Loucy (cell line): Measurements from ENCODE around the gene SSB.

Experiments
- H2AFZ ChIP-seq: fragments of 200-600 bp; sonication (generic); 2 replicates; pipeline ENCODE4 v1.6.0; 2016; ENCODE audit warnings: antibody characterized with exemption, mild to moderate bottlenecking, low read length, moderate library complexity
- H3F3A ChIP-seq: fragments of 200-600 bp; 2 replicates; pipeline ENCODE4 v1.6.0; 2016; ENCODE audit warnings: antibody characterized with exemption, low read depth, mild to moderate bottlenecking
- H3K27me3 ChIP-seq: fragments of 200-600 bp; sonication (generic); 2 replicates; pipeline ENCODE4 v1.6.1; 2014; ENCODE audit warnings: low read length, mild to moderate bottlenecking; ENCODE audit not compliant: insufficient read depth, poor library complexity, severe bottlenecking
- H3K36me3 ChIP-seq: fragments of 200-600 bp; sonication (generic); 2 replicates; pipeline ENCODE4 v1.6.1; 2016; ENCODE audit warnings: low read length; ENCODE audit not compliant: insufficient read depth
- H3K4me1 ChIP-seq: fragments of 200-600 bp; sonication (generic); 2 replicates; pipeline ENCODE4 v1.5.1; 2014; ENCODE audit warnings: low read length, mild to moderate bottlenecking; ENCODE audit not compliant: insufficient read depth, poor library complexity, severe bottlenecking
- H3K4me2 ChIP-seq: fragments of 200-600 bp; sonication (generic); 2 replicates; pipeline ENCODE4 v1.6.0; 2014; ENCODE audit warnings: antibody characterized with exemption, low read length, low read depth, mild to moderate bottlenecking; ENCODE audit not compliant: poor library complexity, severe bottlenecking
- H3K4me3 ChIP-seq: fragments of 200-600 bp; sonication (generic); 2 replicates; pipeline ENCODE4 v1.5.1; 2014; ENCODE audit warnings: low read length, mild to moderate bottlenecking, mixed read lengths; ENCODE audit not compliant: poor library complexity, severe bottlenecking
- H3K79me2 ChIP-seq: fragments of 200-600 bp; sonication (generic); 2 replicates; pipeline ENCODE4 v1.6.1; 2014; ENCODE audit warnings: low read length; ENCODE audit not compliant: insufficient read depth
- H3K9ac ChIP-seq: fragments of 200-600 bp; sonication (generic); 2 replicates; pipeline ENCODE4 v1.6.0; 2014; ENCODE audit warnings: mild to moderate bottlenecking, low read depth, low read length, moderate library complexity; ENCODE audit not compliant: poor library complexity, severe bottlenecking
- H3K9me2 ChIP-seq: fragments of 200-600 bp; sonication (generic); replicated peaks from 2 replicates; pipeline ENCODE4 v1.6.1; 2016; ENCODE audit warnings: low read depth, low read length, mixed read lengths
- H3K9me3 ChIP-seq: fragments of 200-600 bp; sonication (generic); 2 replicates; pipeline ENCODE4 v1.6.1; 2014; ENCODE audit warnings: mild to moderate bottlenecking, antibody characterized with exemption, low read length, low read depth; ENCODE audit not compliant: insufficient read depth
- H4K20me1 ChIP-seq: fragments of 200-600 bp; sonication (generic); 2 replicates; pipeline ENCODE4 v1.6.0; 2014; ENCODE audit warnings: antibody characterized with exemption, low read length, mild to moderate bottlenecking; ENCODE audit not compliant: insufficient read depth, poor library complexity, severe bottlenecking
- EZH2phosphoT487 ChIP-seq: fragments of 200-600 bp; IDR thresholded peaks from 2 replicates; pipeline ENCODE4 v1.6.1; 2018; ENCODE audit warnings: antibody characterized with exemption, mild to moderate bottlenecking, moderate library complexity, borderline replicate concordance
- TF ChIP-seq, protein P1 (sequence below): fragments of 200-600 bp; sonication (generic); conservative IDR thresholded peaks from 2 replicates; pipeline ENCODE4 v1.5.1; 2014; ENCODE audit warnings: mild to moderate bottlenecking, antibody characterized with exemption, low read length

SSB gene

DNA sequence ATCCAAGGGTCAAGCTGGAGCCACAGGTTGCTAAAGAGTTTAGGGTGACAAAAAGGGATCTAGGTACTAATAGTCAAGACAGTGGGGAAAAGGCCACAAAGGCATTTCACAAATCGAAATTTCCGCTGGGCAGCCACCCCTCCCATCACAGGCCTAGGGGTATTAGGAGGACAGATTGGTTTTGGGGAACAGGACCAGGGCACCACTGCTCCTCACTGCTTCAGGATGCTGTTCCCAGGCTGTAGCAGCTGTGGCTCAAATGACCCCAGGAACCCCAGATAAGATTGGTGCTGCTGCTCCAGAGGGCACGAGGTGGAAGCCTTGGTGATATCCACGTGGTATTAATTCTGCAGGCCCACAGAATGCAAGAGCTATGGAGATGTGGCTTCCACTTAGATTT is 42.3 kb upstream of the SSB start:
- no peaks in the 10 kb centered on the region; the same call in 1 of the 2 replicates for H3K36me3 ChIP-seq
- H3K4me1 ChIP-seq = peaks cover 2% of the 10 kb centered on the region
- TF ChIP-seq, protein P1, sequence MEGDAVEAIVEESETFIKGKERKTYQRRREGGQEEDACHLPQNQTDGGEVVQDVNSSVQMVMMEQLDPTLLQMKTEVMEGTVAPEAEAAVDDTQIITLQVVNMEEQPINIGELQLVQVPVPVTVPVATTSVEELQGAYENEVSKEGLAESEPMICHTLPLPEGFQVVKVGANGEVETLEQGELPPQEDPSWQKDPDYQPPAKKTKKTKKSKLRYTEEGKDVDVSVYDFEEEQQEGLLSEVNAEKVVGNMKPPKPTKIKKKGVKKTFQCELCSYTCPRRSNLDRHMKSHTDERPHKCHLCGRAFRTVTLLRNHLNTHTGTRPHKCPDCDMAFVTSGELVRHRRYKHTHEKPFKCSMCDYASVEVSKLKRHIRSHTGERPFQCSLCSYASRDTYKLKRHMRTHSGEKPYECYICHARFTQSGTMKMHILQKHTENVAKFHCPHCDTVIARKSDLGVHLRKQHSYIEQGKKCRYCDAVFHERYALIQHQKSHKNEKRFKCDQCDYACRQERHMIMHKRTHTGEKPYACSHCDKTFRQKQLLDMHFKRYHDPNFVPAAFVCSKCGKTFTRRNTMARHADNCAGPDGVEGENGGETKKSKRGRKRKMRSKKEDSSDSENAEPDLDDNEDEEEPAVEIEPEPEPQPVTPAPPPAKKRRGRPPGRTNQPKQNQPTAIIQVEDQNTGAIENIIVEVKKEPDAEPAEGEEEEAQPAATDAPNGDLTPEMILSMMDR = no peak
- no peak for TF ChIP-seq EZH2phosphoT487
- no peaks in the 10 kb centered on the region for H3K9me3 ChIP-seq
- H3K4me3 ChIP-seq = no peak overlapping the region
- no peaks in the 10 kb centered on the region for H3K9me2 ChIP-seq
- no peaks in the 10 kb centered on the region for H4K20me1 ChIP-seq
- no peak overlapping the region for H2AFZ ChIP-seq
- no peaks in the 10 kb centered on the region for H3F3A ChIP-seq
- no peaks in the 10 kb centered on the region for H3K27me3 ChIP-seq
- no peak overlapping the region for H3K4me2 ChIP-seq
- H3K9ac ChIP-seq = no peak overlapping the region
- H3K79me2 ChIP-seq = no peaks in the 10 kb centered on the region

DNA sequence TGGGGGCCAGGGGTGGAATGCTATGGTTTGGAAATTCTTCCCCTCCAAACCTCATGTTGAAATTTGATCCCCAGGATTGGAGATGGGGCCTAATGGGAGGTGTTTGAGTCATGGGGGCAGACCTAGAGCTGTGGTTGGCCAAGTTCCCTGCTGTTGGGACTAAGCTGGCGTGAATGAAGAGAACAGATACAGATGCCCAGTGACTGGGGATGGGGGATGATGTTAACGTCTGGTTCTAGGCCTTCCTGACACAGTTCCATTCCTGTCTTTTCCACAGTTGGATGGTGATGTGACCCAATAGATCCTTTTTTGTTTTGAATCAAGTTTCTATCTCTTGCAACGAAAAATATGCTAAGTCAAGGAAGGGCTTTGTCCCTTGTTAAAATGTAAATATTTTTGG is 41.3 kb upstream of the SSB start:
- no peak for TF ChIP-seq EZH2phosphoT487
- TF ChIP-seq, protein P1 = no peak
- peaks cover 12% of the 10 kb centered on the region for H3K4me1 ChIP-seq
- H3K4me2 ChIP-seq = no peak overlapping the region
- H3K79me2 ChIP-seq = no peaks in the 10 kb centered on the region
- H3K27me3 ChIP-seq = no peaks in the 10 kb centered on the region
- H3F3A ChIP-seq = no peaks in the 10 kb centered on the region
- no peaks in the 10 kb centered on the region for H3K9me3 ChIP-seq
- H3K9me2 ChIP-seq = no peaks in the 10 kb centered on the region
- no peaks in the 10 kb centered on the region for H3K36me3 ChIP-seq
- H3K9ac ChIP-seq = no peak overlapping the region
- no peaks in the 10 kb centered on the region for H4K20me1 ChIP-seq
- H2AFZ ChIP-seq = no peak overlapping the region
- no peak overlapping the region for H3K4me3 ChIP-seq

DNA sequence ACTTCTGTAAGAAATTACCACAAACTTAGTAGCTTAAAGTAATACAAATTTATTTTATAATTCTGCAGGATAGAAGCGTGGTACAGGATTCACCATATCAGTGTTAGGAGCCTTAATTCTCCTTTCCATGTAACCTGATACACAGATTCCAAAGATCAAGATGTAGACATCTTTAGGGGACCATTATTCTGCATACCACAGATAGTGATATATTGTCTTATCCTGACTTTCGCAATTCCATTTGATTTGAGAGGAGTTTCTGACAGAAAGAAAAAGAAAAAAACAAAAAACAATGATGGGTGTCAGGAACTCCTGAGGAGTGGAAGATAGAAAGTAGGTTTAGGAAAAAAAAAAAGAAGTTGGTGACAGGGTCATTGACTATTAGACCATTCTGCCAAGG is 40.9 kb upstream of the SSB start:
- H3K79me2 ChIP-seq = no peaks in the 10 kb centered on the region
- H3F3A ChIP-seq = no peaks in the 10 kb centered on the region
- peaks cover 12% of the 10 kb centered on the region for H3K4me1 ChIP-seq
- H3K9me2 ChIP-seq = no peaks in the 10 kb centered on the region
- no peaks in the 10 kb centered on the region for H3K36me3 ChIP-seq
- H3K4me3 ChIP-seq = no peak overlapping the region
- no peak for TF ChIP-seq EZH2phosphoT487
- TF ChIP-seq, protein P1 = no peak
- H3K4me2 ChIP-seq = no peak overlapping the region
- no peak overlapping the region for H2AFZ ChIP-seq
- H3K9ac ChIP-seq = no peak overlapping the region
- H3K9me3 ChIP-seq = no peaks in the 10 kb centered on the region
- no peaks in the 10 kb centered on the region for H4K20me1 ChIP-seq
- H3K27me3 ChIP-seq = no peaks in the 10 kb centered on the region
